ENCODE measurements around the gene HAUS8.
"Not testable (repeated sequence)": the region's sequence is repeated elsewhere in the genome, so short reads cannot be mapped to it uniquely, and the experiment has no call there.

HAUS8 gene

DNA sequence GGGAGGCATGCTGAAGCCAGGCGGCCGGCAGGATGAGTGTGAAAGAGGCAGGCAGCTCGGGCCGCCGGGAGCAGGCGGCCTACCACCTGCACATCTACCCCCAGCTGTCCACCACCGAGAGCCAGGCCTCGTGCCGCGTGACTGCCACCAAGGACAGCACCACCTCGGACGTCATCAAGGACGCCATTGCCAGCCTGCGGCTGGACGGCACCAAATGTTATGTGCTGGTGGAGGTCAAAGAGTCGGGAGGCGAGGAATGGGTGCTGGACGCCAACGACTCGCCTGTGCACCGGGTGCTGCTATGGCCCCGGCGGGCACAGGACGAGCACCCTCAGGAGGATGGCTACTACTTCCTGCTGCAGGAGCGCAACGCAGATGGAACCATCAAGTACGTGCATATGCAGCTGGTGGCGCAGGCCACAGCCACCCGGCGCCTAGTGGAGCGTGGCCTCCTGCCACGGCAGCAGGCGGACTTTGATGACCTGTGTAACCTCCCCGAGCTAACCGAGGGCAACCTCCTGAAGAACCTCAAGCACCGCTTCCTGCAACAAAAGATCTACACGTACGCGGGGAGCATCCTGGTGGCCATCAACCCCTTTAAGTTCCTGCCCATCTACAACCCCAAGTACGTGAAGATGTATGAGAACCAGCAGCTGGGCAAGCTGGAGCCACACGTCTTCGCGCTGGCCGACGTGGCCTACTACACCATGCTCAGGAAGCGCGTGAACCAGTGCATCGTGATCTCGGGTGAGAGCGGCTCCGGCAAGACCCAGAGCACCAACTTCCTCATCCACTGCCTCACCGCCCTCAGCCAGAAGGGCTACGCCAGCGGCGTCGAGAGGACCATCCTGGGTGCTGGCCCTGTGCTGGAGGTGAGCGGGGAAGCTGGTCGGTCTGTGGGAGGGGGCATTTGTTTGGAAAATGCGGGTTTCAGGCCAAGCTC is 26.7 kb upstream of the HAUS8 start:
- DNase-seq (ENCODE audit: low read depth), result no peak

DNA sequence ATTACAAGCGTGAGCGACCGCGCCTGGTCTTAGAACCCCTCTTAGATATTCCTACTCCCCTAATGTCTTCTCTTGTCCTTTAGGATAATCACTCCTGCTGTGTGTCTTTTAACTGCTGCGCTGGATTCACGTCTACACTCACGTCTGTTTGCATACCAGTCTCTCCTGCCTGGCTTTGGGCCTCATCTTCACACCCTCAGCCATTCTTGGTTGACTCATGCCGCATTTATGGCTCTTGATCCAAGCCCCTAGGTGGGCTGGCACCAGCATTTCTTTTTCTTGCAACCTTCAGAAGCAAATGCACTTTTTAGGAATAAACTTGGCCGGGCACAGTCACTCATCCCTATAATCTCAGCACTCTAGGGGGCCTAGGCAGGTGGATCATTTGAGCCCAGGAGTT is 23.1 kb upstream of the HAUS8 start:
- DNase-seq (ENCODE audit: low read depth), result no peak

- DNase-seq (ENCODE audit: low read depth), result no peak
These were observed 22.4 kb upstream of the HAUS8 start for GRCh38 chr19:17097593-17098126.

DNA sequence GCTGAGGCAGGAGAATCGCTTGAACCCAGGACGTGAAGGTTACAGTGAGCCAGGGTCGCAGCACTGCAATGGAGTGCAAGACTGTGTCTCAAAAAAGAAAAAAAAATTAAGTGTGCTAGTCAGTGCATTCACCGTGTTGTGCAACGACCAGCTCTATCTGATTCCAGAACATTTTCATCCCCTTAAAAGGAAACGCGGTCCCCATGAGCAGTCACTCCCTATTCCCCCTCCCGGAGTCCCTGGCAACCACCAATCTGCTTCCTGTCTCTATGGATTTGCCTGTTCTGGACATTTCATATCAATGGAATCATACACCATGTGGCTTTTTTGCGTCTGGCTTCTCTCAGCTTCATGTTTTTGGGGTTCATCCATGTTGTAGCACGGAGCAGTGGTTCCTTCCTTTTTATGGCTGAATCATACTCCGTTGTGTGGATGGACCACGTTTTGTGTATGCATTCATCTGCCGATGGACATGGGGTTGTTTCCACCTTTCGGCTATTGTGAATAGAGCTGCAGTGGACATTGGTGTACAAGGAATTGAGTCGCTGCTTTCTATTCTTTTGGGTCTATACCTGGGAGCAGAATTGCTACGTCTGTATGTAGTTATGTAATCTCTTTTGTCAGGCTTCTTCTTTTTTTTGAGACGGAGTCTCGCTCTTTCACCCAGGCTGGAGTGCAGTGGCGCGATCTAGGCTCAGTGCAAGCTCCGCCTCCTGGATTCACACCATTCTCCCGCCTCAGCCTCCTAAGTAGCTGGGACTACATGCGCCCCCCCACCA is 20.1 kb upstream of the HAUS8 start:
- DNase-seq (ENCODE audit: low read depth), result no peak

DNA sequence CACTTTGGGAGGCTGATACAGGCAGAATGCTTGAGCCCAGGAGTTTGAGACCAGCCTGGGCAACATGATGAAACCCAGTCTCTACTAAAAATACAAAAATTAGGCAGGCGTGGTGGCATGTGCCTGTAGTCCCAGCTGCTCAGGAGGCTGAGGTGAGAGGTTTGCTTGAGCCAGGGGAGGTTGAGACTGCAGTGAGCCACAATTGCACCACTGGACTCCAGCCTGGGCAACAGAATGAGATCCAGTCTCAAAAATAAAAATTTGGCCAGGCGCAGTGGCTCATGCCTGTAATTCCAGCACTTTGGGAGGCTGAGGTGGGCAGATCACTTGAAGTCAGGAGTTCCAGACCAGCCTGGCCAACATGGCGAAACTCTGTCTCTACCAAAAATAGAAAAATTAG is 19.4 kb upstream of the HAUS8 start:
- not testable (repeated sequence) for DNase-seq (ENCODE audit: low read depth)

- DNase-seq (ENCODE audit: low read depth), result no peak
These were observed 17.4 kb upstream of the HAUS8 start for GRCh38 chr19:17092696-17093095.

DNA sequence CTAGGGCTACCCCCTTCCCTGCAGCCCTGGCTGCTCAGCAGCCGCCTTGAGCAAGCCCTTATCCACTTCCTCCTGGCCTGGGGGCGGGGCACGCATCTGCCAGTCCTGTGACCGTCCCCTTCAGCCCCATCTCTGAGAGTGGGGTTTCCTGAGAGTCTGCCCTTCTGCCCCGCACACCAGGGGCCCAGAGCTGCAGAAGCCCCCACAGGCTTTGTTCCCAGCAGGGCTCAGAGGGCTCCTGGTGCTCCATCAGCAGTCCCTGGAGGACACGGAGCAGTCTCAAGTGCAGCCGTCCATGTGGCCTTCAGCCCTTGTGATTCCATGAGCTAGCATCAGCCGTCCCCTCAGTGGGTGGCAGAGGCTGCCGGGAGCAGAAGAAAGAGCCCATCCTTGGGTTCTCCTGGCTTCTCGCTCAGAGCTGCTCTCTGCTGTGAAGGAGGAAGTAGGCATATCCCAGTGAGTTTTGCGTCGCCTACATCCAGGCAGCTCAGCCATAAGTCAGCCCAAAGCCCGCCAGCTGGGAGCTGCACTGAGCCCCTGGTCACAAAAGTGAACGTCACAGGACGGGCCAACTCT is 16.6 kb upstream of the HAUS8 start:
- no peak for DNase-seq (ENCODE audit: low read depth)

DNA sequence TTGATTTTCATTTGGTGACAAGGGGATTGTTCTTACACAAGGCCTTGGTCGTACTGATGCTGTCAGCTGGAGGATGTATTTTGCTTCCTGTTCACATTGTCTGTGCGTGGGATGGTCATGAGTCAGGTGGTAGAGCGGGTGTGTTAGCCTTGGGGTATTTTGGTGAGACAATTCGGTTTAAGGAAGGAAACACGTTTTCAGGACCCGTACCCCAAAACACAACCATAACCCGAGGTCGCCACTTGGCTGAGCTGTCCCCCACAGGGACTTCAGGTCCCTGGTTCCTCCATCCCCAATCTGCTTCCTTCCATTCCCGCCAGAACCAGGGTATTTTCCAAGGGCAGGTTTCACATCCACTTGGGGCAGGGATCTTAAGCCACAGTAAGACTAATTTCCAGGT is 15.3 kb upstream of the HAUS8 start:
- no peak for DNase-seq (ENCODE audit: low read depth)

- DNase-seq (ENCODE audit: low read depth), result no peak
These were observed 13.3 kb upstream of the HAUS8 start for GRCh38 chr19:17088552-17088951.

DNA sequence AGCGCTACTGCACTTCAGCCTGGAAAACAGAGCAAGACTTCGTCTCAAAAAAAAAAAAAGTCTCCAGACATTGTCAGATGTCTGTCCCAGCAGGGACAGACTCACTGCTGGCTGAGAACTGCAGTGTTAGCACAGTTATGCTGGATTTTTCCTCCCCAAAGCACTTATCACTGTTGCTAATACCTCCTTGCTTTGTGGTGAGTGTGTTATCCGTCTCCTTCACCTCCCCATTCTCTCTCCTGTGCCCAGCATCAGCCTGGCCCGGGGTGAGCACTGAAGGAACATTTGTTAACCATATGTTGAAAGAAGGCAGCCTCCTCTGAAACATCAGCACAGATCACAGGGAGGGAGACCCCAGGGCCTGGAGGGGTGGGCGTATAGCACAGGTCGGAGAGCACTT is 11.6 kb upstream of the HAUS8 start:
- DNase-seq (ENCODE audit: low read depth), result no peak

GRCh38 chr19:17086120-17086519 is 10.9 kb upstream of the HAUS8 start:
- DNase-seq (ENCODE audit: low read depth), result no peak

DNA sequence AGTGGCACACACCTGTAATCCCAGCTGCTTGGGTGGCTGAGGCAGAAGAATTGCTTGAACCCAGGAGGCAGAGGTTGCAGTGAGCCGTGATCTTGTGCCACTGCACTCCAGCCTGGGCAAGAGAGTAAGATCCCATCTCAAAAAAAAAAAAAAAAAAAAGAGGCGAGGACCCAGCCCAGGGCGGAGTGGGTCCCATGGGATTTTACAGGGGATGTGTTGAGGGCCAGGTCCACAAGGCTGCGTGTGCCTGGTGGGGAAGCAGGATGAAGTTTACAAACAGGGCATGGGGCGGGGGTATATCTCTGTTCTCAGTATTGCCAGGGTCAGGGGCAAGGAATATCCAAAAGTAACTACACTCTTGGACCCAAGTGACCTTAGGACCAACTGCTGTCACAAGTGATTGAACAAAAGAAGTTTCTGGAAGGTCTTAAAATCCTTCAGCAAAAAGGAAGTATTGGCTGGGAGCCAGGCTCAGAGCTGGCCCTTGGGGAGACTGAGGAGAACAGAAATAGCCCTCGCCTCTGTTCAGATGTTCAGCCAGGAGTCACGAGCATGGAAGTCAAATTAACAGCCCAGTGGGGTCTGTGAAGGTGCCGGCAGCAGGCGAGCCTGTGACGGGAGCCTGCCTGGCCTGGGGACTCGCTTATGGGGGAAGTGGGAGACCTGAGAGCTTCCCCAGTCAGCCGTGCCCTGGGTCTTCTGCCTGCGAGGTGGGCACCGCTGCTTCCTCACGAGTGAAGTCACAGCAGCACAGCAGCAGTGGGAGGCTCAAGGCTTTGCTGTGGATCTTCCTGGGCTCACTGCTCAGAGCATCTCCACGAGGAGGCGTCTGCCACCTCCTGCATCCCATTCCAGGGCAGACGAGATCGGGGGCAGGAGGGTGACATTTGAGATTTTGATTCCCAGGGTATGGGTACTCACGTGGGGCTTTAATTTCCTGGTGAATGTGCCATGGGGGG is 6.7 kb upstream of the HAUS8 start:
- DNase-seq (ENCODE audit: low read depth), result no peak

DNA sequence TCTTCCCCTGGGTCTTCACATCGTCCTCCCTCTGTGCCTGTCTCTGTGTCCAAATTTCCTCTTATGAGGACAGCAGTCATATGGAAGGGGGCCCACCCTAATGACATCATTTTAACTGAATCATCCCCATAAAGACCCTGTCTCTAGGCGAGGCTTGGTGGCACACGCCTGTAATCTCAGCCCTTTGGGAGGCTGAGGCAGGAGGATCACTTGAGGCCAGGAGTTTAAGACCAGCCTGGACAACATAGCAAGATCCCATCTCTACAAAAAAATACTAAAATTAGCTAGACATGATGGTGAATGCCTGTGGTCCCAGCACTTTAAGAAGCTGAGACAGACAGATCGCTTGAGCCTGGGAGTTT is 5.2 kb upstream of the HAUS8 start:
- DNase-seq (ENCODE audit: low read depth), result no peak

DNA sequence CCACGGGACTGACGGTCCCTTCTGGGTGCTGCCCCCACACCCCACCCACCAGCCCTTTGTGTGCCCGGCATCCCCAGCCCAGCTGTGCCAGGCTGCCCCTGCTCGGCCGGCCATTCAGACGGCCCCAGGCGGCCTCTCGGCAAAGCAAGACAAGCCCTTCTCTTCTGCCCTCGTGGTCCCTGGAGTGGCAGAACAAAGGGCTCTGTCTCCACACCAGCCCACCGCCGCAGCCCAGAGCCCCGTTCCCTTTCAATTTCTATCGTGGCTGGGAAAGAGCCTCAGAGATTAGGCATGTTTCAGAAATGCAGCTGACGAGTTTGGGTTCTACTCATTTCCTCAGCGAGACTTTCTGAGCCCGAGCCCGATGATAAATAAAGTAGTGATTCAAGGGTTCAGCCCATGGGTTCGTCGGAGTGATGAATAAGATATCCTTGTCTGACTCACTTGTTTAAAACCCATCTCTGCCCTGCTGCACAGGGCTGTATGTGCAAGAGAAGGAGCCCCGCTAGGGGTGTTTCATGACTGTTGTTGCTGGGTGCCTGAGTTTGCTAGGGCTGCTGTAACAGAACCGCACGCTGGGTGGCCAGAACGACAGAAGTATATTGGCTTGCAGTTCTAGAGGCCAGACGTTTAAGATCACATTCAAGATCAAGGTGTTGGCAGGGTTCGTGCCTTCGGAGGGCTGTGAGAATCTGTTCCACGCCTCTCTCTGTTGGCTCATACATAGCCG is 4.6 kb upstream of the HAUS8 start:
- DNase-seq (ENCODE audit: low read depth), result peak; percentile 95

- no peak for DNase-seq (ENCODE audit: low read depth)
These were observed 3.9 kb upstream of the HAUS8 start for GRCh38 chr19:17078920-17079709.

- no peak for DNase-seq (ENCODE audit: low read depth)
These were observed 3.0 kb upstream of the HAUS8 start for GRCh38 chr19:17078036-17078919.

GRCh38 chr19:17077447-17078028 is 2.3 kb upstream of the HAUS8 start:
- DNase-seq (ENCODE audit: low read depth), result no peak

- no peak for DNase-seq (ENCODE audit: low read depth)
These were observed 1.3 kb upstream of the HAUS8 start for GRCh38 chr19:17076543-17076991.

Measured in fibroblast of the conjunctiva (primary cell).